GM19193 (cell line): Measurements from ENCODE around the gene TRPC4AP.
A peak's percentile ranks its signal among the peaks of the same experiment; 100 is the strongest.

Experiments used
- POLR2A ChIP-seq: IDR thresholded peaks from 4 replicates; pipeline ENCODE4 v1.6.1; 2011; ENCODE audit not compliant: insufficient read depth, insufficient read length; ENCODE audit errors: extremely low read depth

Gene TRPC4AP

GRCh38 chr20:34968042-34968775 is 124.4 kb downstream of the TRPC4AP start:
- no peak for TF ChIP-seq POLR2A

- no peak for TF ChIP-seq POLR2A
Observed at GRCh38 chr20:34967421-34967820, 125.2 kb downstream of the TRPC4AP start.

- no peak for TF ChIP-seq POLR2A
Observed at GRCh38 chr20:34965051-34965450, 127.6 kb downstream of the TRPC4AP start.

GRCh38 chr20:34964486-34964885 is 128.1 kb downstream of the TRPC4AP start:
- no peak for TF ChIP-seq POLR2A

GRCh38 chr20:34956751-34957472 is 135.7 kb downstream of the TRPC4AP start:
- no peak for TF ChIP-seq POLR2A

GRCh38 chr20:34956041-34956458 is 136.6 kb downstream of the TRPC4AP start:
- TF ChIP-seq POLR2A, result no peak

- peak; percentile 85 for TF ChIP-seq POLR2A
Observed at GRCh38 chr20:34955231-34956040, 137.2 kb downstream of the TRPC4AP start, which contains the start of the genes GSS and MYH7B. GSS (minus strand) TSS chr20:34955806; CDS start chr20:34951852, 3,954 bp downstream. MYH7B (plus strand) TSS chr20:34955868; CDS start chr20:34978006, 22,138 bp downstream.

- TF ChIP-seq POLR2A, result no peak
Observed at GRCh38 chr20:34954904-34955230, 137.7 kb downstream of the TRPC4AP start.

GRCh38 chr20:34953960-34954359 is 138.6 kb downstream of the TRPC4AP start:
- TF ChIP-seq POLR2A, result no peak

- TF ChIP-seq POLR2A, result no peak
Observed at GRCh38 chr20:34952671-34953070, 139.9 kb downstream of the TRPC4AP start.
